Lower lobe of right lung (tissue), 2 donors: ENCODE data around the gene LHPP. TPM values are rescaled to one million over a fixed set of nuclear protein-coding genes. Genes with fewer than 3 reads are reported as not detected.

Source experiments
- ATAC-seq, 2 donors: fragments of 200-7000 bp; cut with Tn5 transposase; one replicate each; pipeline ENCODE4 v1.9.1; 2020 to 2022; ENCODE audit warnings: mild to moderate bottlenecking in 2 of 2, moderate library complexity in 2 of 2
- DNase-seq: peaks from one replicate; pipeline ENCODE4 v3.0.0-alpha.2; 2020
- H3K27ac ChIP-seq: fragments of 200-600 bp; one replicate; pipeline ENCODE4 v1.8.0; 2022
- H3K27me3 ChIP-seq: fragments of 200-600 bp; one replicate; pipeline ENCODE4 v1.8.0; 2022; ENCODE audit warnings: low read depth
- H3K36me3 ChIP-seq: fragments of 200-600 bp; one replicate; pipeline ENCODE4 v1.8.0; 2022; ENCODE audit warnings: mild to moderate bottlenecking
- H3K4me1 ChIP-seq: fragments of 200-600 bp; one replicate; pipeline ENCODE4 v1.8.0; 2022
- H3K4me3 ChIP-seq: fragments of 200-600 bp; one replicate; pipeline ENCODE4 v1.8.0; 2022; ENCODE audit warnings: mild to moderate bottlenecking
- H3K9me3 ChIP-seq: fragments of 200-600 bp; one replicate; pipeline ENCODE4 v1.8.0; 2022
- CTCF ChIP-seq: fragments of 200-600 bp; IDR thresholded peaks from one replicate; pipeline ENCODE4 v1.8.0; 2022; ENCODE audit warnings: antibody characterized with exemption, mild to moderate bottlenecking
- intact Hi-C: fragments of 100-400 bp; cut with DNase I; formaldehyde crosslinking; loops from one replicate; pipeline ENCODE4 v1.11.0; 2022
- total RNA-seq: library from RNA; stranded (reverse); fragmentation: NEBNext Ultra II Directional; extraction: Animal tissue kit (Norgen Biotek cat#: 25700); gene quantifications from one replicate; pipeline ENCODE4 v1.2.1, GENCODE V29; 2021
- donor health status: DM: no; HTN: yes; CAD: no; lungs with severe emphysema.

The LHPP gene
- total RNA-seq, 1 donor from 2014 or later, result 17.8 TPM

- Histone ChIP-seq H3K36me3 (no peaks in the 10 kb centered on the region), H3K27me3 (no peaks in the 10 kb centered on the region), H3K4me1 (no peaks in the 10 kb centered on the region), H3K4me3 (no peak overlapping the region), H3K9me3 (no peaks in the 10 kb centered on the region), H3K27ac (no peak overlapping the region)
- DNase-seq (no peak), ATAC-seq (no peak)
- no peak for TF ChIP-seq CTCF
- intact Hi-C loops, result no loop called here
These were observed 135.6 kb downstream of the LHPP start for GRCh38 chr10:124596962-124597845.

GRCh38 chr10:124597846-124598165 is 136.2 kb downstream of the LHPP start:
- H3K4me1 ChIP-seq, result no peaks in the 10 kb centered on the region
- no peak for DNase-seq

GRCh38 chr10:124598196-124598595 is 136.6 kb downstream of the LHPP start:
- H3K36me3 ChIP-seq, result no peaks in the 10 kb centered on the region
- H3K27me3 ChIP-seq, result no peaks in the 10 kb centered on the region
- no peaks in the 10 kb centered on the region for H3K4me1 ChIP-seq
- no peaks in the 10 kb centered on the region for H3K9me3 ChIP-seq
- DNase-seq (no peak), ATAC-seq (no peak)
- TF ChIP-seq CTCF, result no peak
- no peak overlapping the region for H3K27ac ChIP-seq
- no peak overlapping the region for H3K4me3 ChIP-seq
- intact Hi-C loops, result no loop called here

More at GRCh38 chr10:124597846-124598165, 136.2 kb downstream of the LHPP start:
- Histone ChIP-seq H3K36me3 (no peaks in the 10 kb centered on the region), H3K4me3 (no peak overlapping the region), H3K27me3 (no peaks in the 10 kb centered on the region), H3K27ac (no peak overlapping the region), H3K9me3 (no peaks in the 10 kb centered on the region)
- no peak for ATAC-seq
- intact Hi-C loops, result no loop called here
- TF ChIP-seq CTCF, result no peak

- Histone ChIP-seq H3K4me3 (no peak overlapping the region), H3K36me3 (no peaks in the 10 kb centered on the region), H3K27ac (no peak overlapping the region), H3K27me3 (no peaks in the 10 kb centered on the region), H3K9me3 (no peaks in the 10 kb centered on the region), H3K4me1 (no peaks in the 10 kb centered on the region)
- no peak for DNase-seq
- no peak for ATAC-seq
- intact Hi-C loops, result no loop called here
- TF ChIP-seq CTCF, result no peak
These were observed 137.4 kb downstream of the LHPP start for GRCh38 chr10:124598773-124599587.

- H3K9me3 ChIP-seq, result no peaks in the 10 kb centered on the region
- H3K4me1 ChIP-seq, result no peaks in the 10 kb centered on the region
- H3K27ac ChIP-seq, result no peak overlapping the region
- TF ChIP-seq CTCF, result no peak
- H3K4me3 ChIP-seq, result no peak overlapping the region
- intact Hi-C loops, result no loop called here
- H3K27me3 ChIP-seq, result no peaks in the 10 kb centered on the region
- ATAC-seq, result no peak
- DNase-seq, result no peak
- H3K36me3 ChIP-seq, result no peaks in the 10 kb centered on the region
These were observed 138.0 kb downstream of the LHPP start for GRCh38 chr10:124599588-124600050.
